Left ventricle myocardium superior (tissue), 1 donor: Measurements from ENCODE around the gene GHITM. TPM values are rescaled to one million over a fixed set of nuclear protein-coding genes. Genes with fewer than 3 reads are reported as not detected.
A peak's percentile ranks its signal among the peaks of the same experiment; 100 is the strongest.
"Not testable (repeated sequence)": the region's sequence is repeated elsewhere in the genome, so short reads cannot be mapped to it uniquely, and the experiment has no call there.

Source experiments
- ATAC-seq: fragments of 200-7000 bp; cut with Tn5 transposase; one replicate; pipeline ENCODE4 v1.9.1; 2020; ENCODE audit warnings: mild to moderate bottlenecking, moderate library complexity
- DNase-seq: peaks from one replicate; pipeline ENCODE4 v3.0.0-alpha.2; 2020
- intact Hi-C: fragments of 100-400 bp; cut with micrococcal nuclease; formaldehyde crosslinking; loops from one replicate; pipeline ENCODE4 v1.11.0; 2022
- long read RNA-seq: library from polyadenylated mRNA; unstranded; transcript quantifications from one replicate; pipeline ENCODE4 v2.0.0, GENCODE V29; 2021
- total RNA-seq: library from RNA; stranded (reverse); fragmentation: NEBNext Ultra II Directional; extraction: Animal tissue kit (Norgen Biotek cat#: 25700); gene quantifications from one replicate; pipeline ENCODE4 v1.2.1, GENCODE V29; 2021
- donor health status: DM: no; HTN: yes; CAD: no; lungs with severe emphysema.

The GHITM gene, protein sequence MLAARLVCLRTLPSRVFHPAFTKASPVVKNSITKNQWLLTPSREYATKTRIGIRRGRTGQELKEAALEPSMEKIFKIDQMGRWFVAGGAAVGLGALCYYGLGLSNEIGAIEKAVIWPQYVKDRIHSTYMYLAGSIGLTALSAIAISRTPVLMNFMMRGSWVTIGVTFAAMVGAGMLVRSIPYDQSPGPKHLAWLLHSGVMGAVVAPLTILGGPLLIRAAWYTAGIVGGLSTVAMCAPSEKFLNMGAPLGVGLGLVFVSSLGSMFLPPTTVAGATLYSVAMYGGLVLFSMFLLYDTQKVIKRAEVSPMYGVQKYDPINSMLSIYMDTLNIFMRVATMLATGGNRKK
- total RNA-seq, result 425 TPM
- long read RNA-seq, transcript GHITM-201 (9 exons, 2,128 nt), result major isoform, 1,286 of 1,366 reads
- long read RNA-seq, partial matches to known transcripts, result 57 of 1,366 reads
- long read RNA-seq, other reads (novel, unspliced or antisense), result 23 of 1,366 reads

DNA sequence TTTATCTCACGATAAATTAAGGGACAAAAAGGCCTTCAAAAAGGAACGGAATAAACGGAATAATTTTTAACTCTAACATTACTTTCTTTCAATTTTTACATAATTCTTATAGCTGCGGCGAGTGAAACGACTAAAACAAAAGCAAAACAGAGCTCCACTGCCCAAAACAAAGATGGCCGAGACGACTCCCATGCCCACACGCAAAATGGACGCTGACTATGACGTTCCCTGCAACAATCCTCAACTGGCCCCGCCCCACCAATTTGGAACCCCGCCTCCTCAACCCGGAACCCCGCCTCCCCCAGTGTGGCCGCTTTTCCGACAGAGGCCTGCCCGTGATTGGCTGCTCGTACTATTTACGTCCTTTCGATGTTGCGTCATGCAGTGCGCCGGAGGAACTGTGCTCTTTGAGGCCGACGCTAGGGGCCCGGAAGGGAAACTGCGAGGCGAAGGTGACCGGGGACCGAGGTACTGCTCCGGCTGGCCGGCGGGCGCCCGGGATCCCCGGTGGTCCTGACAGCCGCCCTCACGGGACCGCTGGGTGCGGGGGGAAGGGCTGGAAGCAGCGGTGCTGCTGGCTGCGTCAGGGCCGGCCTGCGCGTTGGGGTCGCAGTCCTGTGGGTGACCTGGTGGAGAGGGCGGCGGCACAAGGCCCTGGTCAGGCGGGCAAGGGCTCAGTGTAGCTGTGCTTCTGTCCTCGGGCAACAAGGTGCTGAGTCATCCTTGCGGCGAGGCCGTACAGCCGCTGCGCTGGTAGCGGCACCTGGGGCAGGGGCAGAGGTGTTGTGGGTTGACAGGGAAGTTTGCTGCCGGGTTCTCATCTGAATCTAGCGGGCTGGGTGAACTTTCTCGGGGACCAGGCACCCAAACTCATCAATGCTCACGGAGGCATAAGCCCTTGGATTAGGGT lies at the start of gene GHITM:
Gene GHITM, plus strand, starts transcription at position 384 of the 910 bp plus-strand sequence. CDS start 1,992 bp downstream, outside the sequence.
- ATAC-seq (peak; percentile 99), DNase-seq (peak; percentile 99)
- intact Hi-C loops, result no loop called here

DNA sequence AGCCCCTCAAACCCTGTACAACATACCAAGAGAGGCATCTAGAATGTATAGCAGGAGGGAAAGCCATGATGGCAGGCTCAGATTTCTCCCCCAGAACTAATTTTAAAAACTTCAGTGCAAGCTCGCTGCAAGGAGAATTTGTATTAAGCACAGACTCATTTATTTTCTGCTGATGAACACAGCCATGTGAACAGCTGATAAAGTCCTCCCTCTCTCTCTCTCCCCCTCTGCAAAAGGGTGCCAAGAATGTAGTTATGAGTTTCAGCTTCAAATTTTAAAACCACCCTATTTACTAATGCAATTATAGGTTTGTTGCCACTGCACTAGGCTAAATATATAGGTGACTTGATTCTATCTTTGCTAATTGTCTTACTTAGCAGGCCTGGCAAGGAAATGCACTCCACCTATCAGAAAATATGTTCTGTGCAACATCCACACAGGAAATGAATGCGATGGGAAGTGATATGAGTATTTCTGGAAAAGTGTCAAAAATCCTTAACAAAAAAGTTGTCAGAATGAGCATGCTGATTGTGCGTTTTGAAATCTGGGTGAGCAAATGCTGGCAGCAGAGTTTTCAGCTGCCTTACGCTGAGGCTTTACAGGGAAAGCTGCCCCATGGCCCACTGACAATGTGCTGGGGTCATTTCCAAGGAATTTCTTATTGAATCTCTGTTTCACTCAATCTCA lies 43.4 kb upstream of the GHITM start:
- DNase-seq (peak; percentile 49), ATAC-seq (peak; percentile 87)
- intact Hi-C loops, result no loop called here

GRCh38 chr10:84097787-84098353 lies 41.4 kb upstream of the GHITM start:
- no peak for ATAC-seq
- no peak for DNase-seq
- intact Hi-C loops, result no loop called here

DNA sequence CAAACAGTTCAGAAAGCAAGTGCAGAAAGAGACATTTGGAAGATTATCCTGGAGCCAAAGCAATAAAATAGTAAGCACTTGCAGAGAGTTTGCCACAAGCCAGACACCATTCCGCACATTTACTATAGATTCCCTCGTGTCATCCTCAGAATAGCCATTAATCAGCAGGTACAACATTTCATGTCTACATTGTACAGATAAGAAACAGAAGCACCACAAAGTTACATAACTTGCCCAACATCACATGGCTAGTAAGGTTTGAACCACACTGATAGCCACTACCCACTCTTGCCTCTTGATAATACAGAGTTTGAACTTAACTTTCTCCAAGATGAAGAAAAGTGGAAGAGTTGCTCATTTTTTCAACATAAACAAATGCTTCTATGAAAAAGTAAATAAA lies 40.6 kb upstream of the GHITM start:
- DNase-seq (no peak), ATAC-seq (no peak)
- intact Hi-C loops, result no loop called here

DNA sequence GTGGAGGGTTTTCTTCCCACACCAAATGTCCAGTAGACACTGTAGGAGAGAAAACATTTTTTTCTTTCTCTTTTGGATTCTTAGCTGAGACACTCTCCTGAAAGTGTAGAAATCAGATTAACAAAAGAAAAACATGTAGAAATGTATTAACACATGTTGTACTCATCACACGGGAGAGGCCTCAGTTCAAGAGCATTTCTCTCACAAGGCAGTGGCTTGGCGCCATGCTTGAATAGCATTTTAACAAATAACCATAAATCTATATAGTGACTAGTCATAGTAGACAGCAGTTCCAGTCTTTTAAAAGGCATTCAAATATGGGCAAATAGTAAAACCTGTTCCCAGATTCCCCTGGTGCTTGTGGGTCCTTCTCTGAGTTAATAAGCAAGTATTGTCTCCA lies 38.3 kb upstream of the GHITM start:
- DNase-seq (no peak), ATAC-seq (no peak)
- intact Hi-C loops, result no loop called here

DNA sequence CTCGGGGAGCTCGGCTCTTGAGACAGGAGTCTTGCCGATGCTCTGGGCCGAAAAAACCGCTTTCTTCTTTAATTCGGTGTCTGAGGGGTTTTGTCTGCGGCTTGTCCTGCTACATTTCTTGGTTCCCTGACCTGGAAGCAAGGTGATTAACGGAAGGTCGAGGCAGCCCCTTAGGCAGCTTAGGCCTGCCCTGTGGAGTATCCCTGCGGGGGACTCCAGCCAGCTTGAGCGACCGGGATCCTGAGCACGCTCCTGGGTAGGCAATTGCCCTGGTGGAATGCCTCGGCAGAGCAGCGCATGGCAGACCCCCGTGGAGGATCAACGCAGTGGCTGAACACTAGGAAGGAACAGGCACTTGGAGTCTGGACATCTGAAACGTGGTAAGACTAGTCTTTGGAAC lies 30.5 kb upstream of the GHITM start:
- intact Hi-C loops, result no loop called here
- ATAC-seq, result no peak

DNA sequence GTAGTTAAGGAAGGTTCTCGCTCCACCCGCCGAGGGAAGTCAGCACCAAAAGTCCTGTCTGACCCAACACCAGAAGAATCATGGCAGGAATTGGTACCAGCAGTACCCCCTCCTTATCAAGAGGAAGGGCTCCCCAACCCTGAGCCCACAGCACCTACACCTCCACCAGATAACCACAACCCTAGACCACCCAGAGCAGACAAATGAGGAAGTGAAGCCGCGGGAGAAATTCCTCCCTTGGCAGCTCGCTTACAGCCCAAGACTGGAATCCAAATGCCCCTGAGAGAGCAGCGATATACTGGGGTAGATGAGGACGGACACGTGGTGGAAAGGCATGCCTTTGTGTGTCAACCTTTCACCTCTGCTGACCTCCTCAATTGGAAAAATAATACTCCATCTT lies 29.5 kb upstream of the GHITM start:
- intact Hi-C loops, DNase-seq, ATAC-seq: not testable (repeated sequence)

More for the DNA sequence above, 30.5 kb upstream of the GHITM start:
- DNase-seq, result no peak

- ATAC-seq, intact Hi-C loops, DNase-seq: not testable (repeated sequence)
Observed at GRCh38 chr10:84113468-84113867, 25.8 kb upstream of the GHITM start.

DNA sequence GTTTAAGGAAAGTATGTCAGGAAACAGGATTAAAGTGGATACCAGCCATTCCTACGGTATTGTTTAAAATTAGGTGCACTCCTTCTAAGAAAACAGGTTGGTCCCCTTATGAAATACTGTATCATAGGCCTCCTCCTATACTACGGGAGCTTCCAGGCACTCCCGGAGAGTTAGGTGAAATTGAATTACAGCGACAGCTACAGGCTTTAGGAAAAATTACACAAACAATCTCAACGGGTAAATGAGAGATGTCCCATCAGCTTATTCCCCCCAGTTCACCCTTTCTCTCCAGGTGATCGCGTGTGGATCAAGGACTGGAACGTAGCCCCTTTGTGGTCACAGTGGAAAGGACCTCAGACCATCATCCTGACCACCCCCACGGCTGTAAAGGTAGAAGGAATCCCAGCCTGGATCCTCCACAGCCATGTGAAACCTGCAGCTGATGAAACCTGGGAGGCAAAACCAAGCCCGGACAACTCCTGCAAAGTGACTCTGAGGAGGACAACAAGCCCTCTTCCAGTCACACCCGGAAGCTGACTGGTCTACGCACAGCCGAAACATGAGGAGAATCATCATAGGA lies 25.1 kb upstream of the GHITM start:
- intact Hi-C loops, result no loop called here
- DNase-seq (no peak), ATAC-seq (no peak)

DNA sequence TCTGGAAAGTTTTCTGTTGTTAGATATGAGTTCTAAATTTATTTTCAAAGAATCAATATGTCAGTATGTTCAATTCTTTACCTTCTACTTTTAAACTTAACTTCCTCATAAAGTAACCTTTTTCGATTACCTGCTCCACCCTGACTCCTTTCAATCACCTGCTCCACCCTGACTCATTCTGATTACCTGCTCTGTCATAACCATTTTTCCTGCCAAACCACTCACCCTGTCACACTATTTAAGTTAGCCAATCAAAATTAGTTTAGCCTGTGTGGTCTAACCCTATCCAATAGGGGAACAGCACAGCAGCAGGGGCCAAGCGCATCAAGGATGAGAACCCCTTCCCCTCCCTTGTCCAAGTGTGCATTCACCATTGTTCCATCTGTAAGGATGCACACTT lies 22.1 kb upstream of the GHITM start:
- ATAC-seq, intact Hi-C loops, DNase-seq: not testable (repeated sequence)

DNA sequence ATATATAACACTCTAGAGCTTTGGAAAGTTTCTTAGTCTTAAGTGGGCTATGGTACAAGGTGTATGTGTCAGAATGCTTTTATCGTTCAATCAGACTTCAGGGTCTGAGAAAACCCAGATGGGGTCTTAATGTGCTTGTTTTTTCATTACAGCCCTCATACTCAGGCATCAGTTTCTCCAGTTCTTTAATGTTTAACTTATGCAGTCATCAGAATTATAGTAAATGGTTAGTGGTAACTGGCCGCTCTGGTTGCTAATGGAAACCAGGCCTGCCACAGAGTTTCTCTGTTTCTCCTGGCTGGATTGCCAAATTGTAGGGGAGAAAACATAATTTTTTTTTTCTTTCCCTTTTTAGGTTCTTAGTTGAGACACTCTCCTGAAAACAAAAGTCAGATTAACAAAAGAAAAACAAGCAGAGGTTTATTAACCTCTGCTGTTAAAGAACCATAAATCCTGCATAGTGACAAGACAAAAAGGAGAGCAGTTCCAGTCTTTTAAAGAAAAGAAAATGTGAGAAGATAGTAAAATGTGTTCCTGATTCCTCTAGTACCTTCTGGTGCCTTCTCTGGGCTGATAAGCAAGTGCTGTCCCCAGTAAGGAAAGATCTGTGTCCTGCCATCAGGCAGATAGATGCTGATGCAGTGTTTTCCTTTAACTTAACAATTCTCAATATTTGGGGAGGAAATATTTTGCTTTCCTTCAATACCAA lies 21.5 kb upstream of the GHITM start:
- intact Hi-C loops, result no loop called here
- ATAC-seq (no peak), DNase-seq (no peak)

DNA sequence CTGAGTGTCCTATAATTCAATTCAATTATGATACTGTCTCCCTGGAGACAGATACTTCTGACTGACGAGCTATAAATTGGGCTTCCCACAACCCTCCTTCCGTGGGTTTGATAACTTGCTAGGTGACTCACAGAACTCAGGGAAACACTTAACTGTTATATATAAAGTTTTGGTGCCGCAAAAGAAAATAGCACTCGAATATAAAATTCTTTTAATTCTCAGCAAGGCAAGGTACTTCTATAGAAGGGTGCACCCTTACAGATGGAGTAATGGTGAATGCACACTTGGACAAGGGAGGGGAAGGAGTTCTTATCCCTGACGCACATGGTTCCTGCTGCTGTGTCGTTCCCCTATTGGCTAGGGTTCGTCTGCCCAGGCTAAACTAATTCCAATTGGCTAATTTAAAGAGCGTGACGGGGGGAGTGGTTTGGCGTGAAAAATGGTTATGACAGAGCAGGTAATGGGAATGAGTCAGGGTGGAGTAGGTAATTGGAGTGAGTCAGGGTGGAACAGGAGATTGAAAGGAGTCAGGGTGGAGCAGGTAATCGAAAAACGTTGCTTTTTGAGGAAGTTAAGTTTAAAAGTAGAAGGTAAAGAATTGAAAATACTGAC lies 20.8 kb upstream of the GHITM start:
- intact Hi-C loops, result no loop called here
- no peak for DNase-seq
- ATAC-seq, result no peak

GRCh38 chr10:84123362-84123761 lies 15.9 kb upstream of the GHITM start:
- ATAC-seq (no peak), DNase-seq (no peak)
- intact Hi-C loops, result no loop called here

DNA sequence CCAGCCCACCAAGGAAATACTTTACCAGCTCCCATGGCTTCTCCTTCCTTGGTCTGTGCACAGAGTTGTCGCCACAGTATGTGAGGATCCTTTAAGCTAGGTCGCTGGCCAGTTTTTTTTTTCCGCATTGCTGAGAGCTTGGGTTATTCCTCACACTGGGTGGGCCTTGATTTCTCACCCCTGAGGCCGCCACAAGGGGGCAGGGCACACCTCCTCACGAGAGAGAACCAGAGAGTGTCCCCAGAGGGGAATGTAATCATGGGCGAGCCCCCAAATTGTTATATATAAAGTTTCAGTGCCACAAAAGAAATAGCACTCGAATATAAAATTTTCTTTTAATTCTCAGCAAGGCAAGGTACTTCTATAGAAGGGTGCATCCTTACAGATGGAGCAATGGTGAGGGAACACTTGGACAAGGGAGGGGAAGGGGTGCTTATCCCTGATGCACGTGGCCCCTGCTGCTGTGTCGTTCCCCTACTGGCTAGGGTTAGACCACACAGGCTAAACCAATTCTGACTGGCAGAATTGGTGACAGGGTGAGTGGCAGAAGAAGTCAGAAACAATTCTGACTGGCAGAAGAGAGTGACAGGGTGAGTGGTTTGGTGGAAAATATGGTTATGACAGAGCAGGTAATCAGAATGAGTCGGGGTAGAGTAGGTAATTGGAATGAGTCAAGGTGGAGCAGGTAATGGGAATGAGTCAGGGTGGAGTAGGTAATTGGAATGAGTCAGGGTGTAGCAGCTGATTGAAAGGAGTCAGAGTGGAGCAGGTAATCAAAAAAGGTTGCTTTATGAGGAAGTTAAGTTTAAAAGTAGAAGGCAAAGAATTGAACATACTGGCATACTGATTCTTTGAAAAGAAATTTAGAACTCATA lies 13.2 kb upstream of the GHITM start:
- ATAC-seq, DNase-seq, intact Hi-C loops: not testable (repeated sequence)

GRCh38 chr10:84126785-84127167 lies 12.5 kb upstream of the GHITM start:
- ATAC-seq (no peak), DNase-seq (no peak)
- intact Hi-C loops, result no loop called here

- DNase-seq, result no peak
- no peak for ATAC-seq
- intact Hi-C loops, result no loop called here
Observed at GRCh38 chr10:84135836-84136235, 3.5 kb upstream of the GHITM start.

- intact Hi-C loops, result no loop called here
- ATAC-seq, result no peak
- DNase-seq, result no peak
Observed at GRCh38 chr10:84137811-84138210, 1.5 kb upstream of the GHITM start.
